Neural cell (in vitro differentiated cells): ENCODE data around the gene RHBDF2. TPM values are rescaled to one million over a fixed set of nuclear protein-coding genes. Genes with fewer than 3 reads are reported as not detected.

ENCODE experiments used
- H2AFZ ChIP-seq: fragments of 200-600, 300-800 bp; sonication (generic), shearing (Covaris generic); 2 replicates; pipeline ENCODE4 v1.6.0; 2014; ENCODE audit warnings: low read depth, mild to moderate bottlenecking, antibody characterized with exemption, low read length, moderate library complexity
- H3F3A ChIP-seq: fragments of 200-600 bp; shearing (Covaris generic); 2 replicates; pipeline ENCODE4 v1.6.1; 2016; ENCODE audit warnings: mild to moderate bottlenecking, moderate library complexity, mixed read lengths, antibody characterized with exemption, low read length; ENCODE audit not compliant: insufficient read depth, poor library complexity, severe bottlenecking
- H3K27ac ChIP-seq: fragments of 200-600, 300-800 bp; sonication (generic), shearing (Covaris generic); 2 replicates; pipeline ENCODE4 v1.5.1; 2014; ENCODE audit warnings: mild to moderate bottlenecking, low read length, moderate library complexity
- H3K27me3 ChIP-seq: fragments of 300-800, 200-600 bp; sonication (generic), shearing (Covaris generic); 2 replicates; pipeline ENCODE4 v1.6.0; 2014; ENCODE audit warnings: mild to moderate bottlenecking, low read depth, low read length, moderate library complexity; ENCODE audit not compliant: insufficient read depth
- H3K36me3 ChIP-seq: fragments of 300-800, 200-600 bp; sonication (generic), shearing (Covaris generic); 2 replicates; pipeline ENCODE4 v1.5.1; 2014; ENCODE audit warnings: mild to moderate bottlenecking, antibody characterized with exemption, low read length, moderate library complexity; ENCODE audit not compliant: insufficient read depth
- H3K4me2 ChIP-seq: fragments of 300-800, 200-600 bp; sonication (generic), shearing (Covaris generic); 2 replicates; pipeline ENCODE4 v1.6.0; 2014; ENCODE audit warnings: mild to moderate bottlenecking, low read length
- H3K4me3 ChIP-seq: fragments of 300-800, 200-600 bp; sonication (generic), shearing (Covaris generic); 2 replicates; pipeline ENCODE4 v1.5.1; 2014; ENCODE audit warnings: mild to moderate bottlenecking, low read length, moderate library complexity
- H3K79me2 ChIP-seq: fragments of 200-600 bp; shearing (Covaris generic); replicated peaks from 2 replicates; pipeline ENCODE4 v1.6.0; 2014; ENCODE audit warnings: mild to moderate bottlenecking, low read length, moderate library complexity; ENCODE audit not compliant: insufficient read depth
- H3K9ac ChIP-seq: fragments of 300-800, 200-600 bp; sonication (generic), shearing (Covaris generic); 2 replicates; pipeline ENCODE4 v1.6.1; 2016; ENCODE audit warnings: mild to moderate bottlenecking, low read length, mixed read lengths
- H3K9me2 ChIP-seq: fragments of 200-600 bp; shearing (Covaris generic); 2 replicates; pipeline ENCODE4 v1.6.1; 2016; ENCODE audit warnings: mild to moderate bottlenecking, low read length, mixed read lengths; ENCODE audit not compliant: insufficient read depth
- H3K9me3 ChIP-seq: fragments of 200-600, 300-800 bp; sonication (generic), shearing (Covaris generic); 2 replicates; pipeline ENCODE4 v1.6.1; 2016; ENCODE audit warnings: mild to moderate bottlenecking, mixed run types, low read length, moderate library complexity, mixed read lengths
- H4K20me1 ChIP-seq: fragments of 200-600 bp; shearing (Covaris generic); 2 replicates; pipeline ENCODE4 v1.6.1; 2016; ENCODE audit warnings: mild to moderate bottlenecking, mixed run types; ENCODE audit not compliant: insufficient read depth
- EP300 ChIP-seq: fragments of 450-650 bp; conservative IDR thresholded peaks from 2 replicates; pipeline ENCODE4 v1.6.1; 2014; ENCODE audit warnings: antibody characterized with exemption, mild to moderate bottlenecking, moderate library complexity; ENCODE audit not compliant: poor library complexity, severe bottlenecking
- EZH2 ChIP-seq: fragments of 200-600, 300-800 bp; shearing (Covaris generic), sonication (generic); IDR thresholded peaks from 2 replicates; pipeline ENCODE4 v1.6.1; 2014; ENCODE audit warnings: antibody characterized with exemption, low read length, borderline replicate concordance, mild to moderate bottlenecking; ENCODE audit not compliant: insufficient read depth, poor library complexity, severe bottlenecking
- MXI1 ChIP-seq: fragments of 450-650 bp; conservative IDR thresholded peaks from 2 replicates; pipeline ENCODE4 v1.6.1; 2014; ENCODE audit warnings: antibody characterized with exemption, mild to moderate bottlenecking; ENCODE audit not compliant: poor library complexity, severe bottlenecking
- POLR2AphosphoS5 ChIP-seq: IDR thresholded peaks from 2 replicates; pipeline ENCODE4 v1.6.1; 2012
- RAD21 ChIP-seq: fragments of 450-650 bp; conservative IDR thresholded peaks from 2 replicates; pipeline ENCODE4 v1.6.1; 2014; ENCODE audit warnings: antibody characterized with exemption, mild to moderate bottlenecking, moderate library complexity
- SMC3 ChIP-seq: fragments of 450-650 bp; conservative IDR thresholded peaks from 2 replicates; pipeline ENCODE4 v1.6.1; 2014; ENCODE audit warnings: antibody characterized with exemption, mild to moderate bottlenecking, moderate library complexity; ENCODE audit not compliant: poor library complexity
- TAF1 ChIP-seq: IDR thresholded peaks from 2 replicates; pipeline ENCODE4 v1.6.1; 2012; ENCODE audit warnings: low read depth
- polyA plus RNA-seq: library from polyadenylated mRNA; depleted of rRNA; stranded (reverse); fragments of >200 nt; gene quantifications from 2 replicates; pipeline ENCODE4 v1.2.3, GENCODE V29; 2014
- TF ChIP-seq, protein P1 (sequence below): IDR thresholded peaks from 2 replicates; pipeline ENCODE4 v1.6.1; 2012; ENCODE audit warnings: borderline replicate concordance
- TF ChIP-seq, protein P2 (sequence below): fragments of 450-650 bp; IDR thresholded peaks from 2 replicates; pipeline ENCODE4 v1.5.1; 2014; ENCODE audit warnings: antibody characterized with exemption, mild to moderate bottlenecking, moderate library complexity; ENCODE audit not compliant: poor library complexity, severe bottlenecking

The RHBDF2 gene
- polyA plus RNA-seq, 1 donor from 2014 or later, result not detected

DNA sequence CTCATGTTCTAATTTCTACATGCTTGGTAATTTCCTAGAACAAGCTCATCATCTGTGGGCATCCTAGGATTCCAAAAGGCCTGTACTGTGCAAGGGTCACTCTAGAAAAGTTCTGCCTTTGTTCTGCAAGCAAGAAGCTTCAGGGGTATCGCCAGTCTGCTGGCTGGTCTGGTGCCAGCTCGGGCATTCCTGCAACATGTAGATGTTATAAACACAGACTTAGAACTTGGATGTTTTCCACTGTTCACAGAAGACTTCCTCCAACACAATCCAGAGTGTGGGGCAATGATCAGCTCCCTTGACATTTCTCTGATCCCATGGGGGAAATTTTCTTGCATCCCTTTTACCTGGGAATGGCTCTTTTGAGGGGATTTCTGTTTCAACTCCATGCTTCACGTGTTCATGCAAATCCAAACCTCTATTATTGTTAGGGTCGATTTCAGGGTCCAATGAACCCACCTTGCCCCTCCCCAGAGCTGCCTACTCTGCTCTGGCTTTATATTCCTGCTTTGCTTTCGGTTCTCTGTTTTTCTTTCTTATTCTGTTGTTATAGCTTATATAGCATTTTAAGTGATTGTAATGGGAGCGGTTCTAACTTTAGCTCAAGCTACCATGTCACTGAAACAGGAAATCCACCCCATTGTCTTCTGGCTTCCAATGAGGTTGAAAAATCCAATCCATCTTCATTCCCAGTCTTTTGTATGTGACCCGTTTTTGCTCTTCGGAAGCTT, 73.6 kb downstream of the RHBDF2 start:
- peaks cover 18% of the 10 kb centered on the region for H3K79me2 ChIP-seq
- no peak overlapping the region for H3K9ac ChIP-seq
- no peak overlapping the region for H3K4me2 ChIP-seq

DNA sequence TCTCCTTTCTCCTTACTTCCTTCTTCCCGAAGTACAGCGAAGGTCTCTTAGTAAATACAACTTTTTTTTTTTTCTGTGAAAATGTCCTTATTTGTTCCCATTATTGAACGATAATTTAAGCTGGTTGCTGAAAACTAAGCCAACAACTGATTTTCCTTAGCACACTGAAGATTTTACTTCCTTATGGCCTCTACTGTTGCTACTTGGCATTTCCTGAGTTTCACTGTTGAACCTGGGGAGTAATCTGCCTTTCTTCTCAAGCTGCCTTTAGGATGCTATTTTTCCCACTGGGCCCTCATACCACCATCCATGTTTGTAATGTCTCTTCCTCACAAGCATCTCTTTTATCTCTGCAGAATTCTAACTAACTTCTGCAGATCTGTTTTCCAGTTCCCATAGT, 74.4 kb downstream of the RHBDF2 start:
- Histone ChIP-seq H3K9me2 (no peaks in the 10 kb centered on the region), H3K9ac (no peak overlapping the region), H3K9me3 (no peaks in the 10 kb centered on the region), H3K27ac (no peak overlapping the region), H4K20me1 (no peaks in the 10 kb centered on the region), H3K4me3 (no peak overlapping the region), H3K4me2 (no peak overlapping the region), H3K79me2 (peaks cover 11% of the 10 kb centered on the region), H3F3A (no peaks in the 10 kb centered on the region), H3K27me3 (no peaks in the 10 kb centered on the region), H2AFZ (no peak overlapping the region), H3K36me3 (peaks cover 7% of the 10 kb centered on the region)
- no peak for TF ChIP-seq EP300
- no peak for TF ChIP-seq MXI1
- TF ChIP-seq, protein P1, sequence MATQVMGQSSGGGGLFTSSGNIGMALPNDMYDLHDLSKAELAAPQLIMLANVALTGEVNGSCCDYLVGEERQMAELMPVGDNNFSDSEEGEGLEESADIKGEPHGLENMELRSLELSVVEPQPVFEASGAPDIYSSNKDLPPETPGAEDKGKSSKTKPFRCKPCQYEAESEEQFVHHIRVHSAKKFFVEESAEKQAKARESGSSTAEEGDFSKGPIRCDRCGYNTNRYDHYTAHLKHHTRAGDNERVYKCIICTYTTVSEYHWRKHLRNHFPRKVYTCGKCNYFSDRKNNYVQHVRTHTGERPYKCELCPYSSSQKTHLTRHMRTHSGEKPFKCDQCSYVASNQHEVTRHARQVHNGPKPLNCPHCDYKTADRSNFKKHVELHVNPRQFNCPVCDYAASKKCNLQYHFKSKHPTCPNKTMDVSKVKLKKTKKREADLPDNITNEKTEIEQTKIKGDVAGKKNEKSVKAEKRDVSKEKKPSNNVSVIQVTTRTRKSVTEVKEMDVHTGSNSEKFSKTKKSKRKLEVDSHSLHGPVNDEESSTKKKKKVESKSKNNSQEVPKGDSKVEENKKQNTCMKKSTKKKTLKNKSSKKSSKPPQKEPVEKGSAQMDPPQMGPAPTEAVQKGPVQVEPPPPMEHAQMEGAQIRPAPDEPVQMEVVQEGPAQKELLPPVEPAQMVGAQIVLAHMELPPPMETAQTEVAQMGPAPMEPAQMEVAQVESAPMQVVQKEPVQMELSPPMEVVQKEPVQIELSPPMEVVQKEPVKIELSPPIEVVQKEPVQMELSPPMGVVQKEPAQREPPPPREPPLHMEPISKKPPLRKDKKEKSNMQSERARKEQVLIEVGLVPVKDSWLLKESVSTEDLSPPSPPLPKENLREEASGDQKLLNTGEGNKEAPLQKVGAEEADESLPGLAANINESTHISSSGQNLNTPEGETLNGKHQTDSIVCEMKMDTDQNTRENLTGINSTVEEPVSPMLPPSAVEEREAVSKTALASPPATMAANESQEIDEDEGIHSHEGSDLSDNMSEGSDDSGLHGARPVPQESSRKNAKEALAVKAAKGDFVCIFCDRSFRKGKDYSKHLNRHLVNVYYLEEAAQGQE, result no peak
- TF ChIP-seq TAF1, result no peak
- TF ChIP-seq, protein P2, sequence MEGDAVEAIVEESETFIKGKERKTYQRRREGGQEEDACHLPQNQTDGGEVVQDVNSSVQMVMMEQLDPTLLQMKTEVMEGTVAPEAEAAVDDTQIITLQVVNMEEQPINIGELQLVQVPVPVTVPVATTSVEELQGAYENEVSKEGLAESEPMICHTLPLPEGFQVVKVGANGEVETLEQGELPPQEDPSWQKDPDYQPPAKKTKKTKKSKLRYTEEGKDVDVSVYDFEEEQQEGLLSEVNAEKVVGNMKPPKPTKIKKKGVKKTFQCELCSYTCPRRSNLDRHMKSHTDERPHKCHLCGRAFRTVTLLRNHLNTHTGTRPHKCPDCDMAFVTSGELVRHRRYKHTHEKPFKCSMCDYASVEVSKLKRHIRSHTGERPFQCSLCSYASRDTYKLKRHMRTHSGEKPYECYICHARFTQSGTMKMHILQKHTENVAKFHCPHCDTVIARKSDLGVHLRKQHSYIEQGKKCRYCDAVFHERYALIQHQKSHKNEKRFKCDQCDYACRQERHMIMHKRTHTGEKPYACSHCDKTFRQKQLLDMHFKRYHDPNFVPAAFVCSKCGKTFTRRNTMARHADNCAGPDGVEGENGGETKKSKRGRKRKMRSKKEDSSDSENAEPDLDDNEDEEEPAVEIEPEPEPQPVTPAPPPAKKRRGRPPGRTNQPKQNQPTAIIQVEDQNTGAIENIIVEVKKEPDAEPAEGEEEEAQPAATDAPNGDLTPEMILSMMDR, result no peak
- TF ChIP-seq EZH2, result no peak
- no peak for TF ChIP-seq SMC3
- TF ChIP-seq POLR2AphosphoS5, result no peak
- TF ChIP-seq RAD21, result no peak

More for the DNA sequence above, 73.6 kb downstream of the RHBDF2 start:
- Histone ChIP-seq H3K36me3 (peaks cover 3% of the 10 kb centered on the region), H3K27me3 (no peaks in the 10 kb centered on the region), H3K9me2 (no peaks in the 10 kb centered on the region), H3K4me3 (no peak overlapping the region), H3K27ac (no peak overlapping the region), H4K20me1 (no peaks in the 10 kb centered on the region), H2AFZ (no peak overlapping the region), H3F3A (no peaks in the 10 kb centered on the region), H3K9me3 (no peaks in the 10 kb centered on the region)
- TF ChIP-seq RAD21 (no peak), EP300 (no peak), POLR2AphosphoS5 (no peak), SMC3 (no peak), TAF1 (no peak), EZH2 (no peak), MXI1 (no peak)
- TF ChIP-seq, protein P2, result no peak
- TF ChIP-seq, protein P1, result no peak
